GM12878 (cell line): Measurements from ENCODE around the gene WDR64.

Source experiments
- BACH1 ChIP-seq: fragments of 450-650 bp; IDR thresholded peaks from 2 replicates; pipeline ENCODE4 v1.6.1; 2017; ENCODE audit warnings: mild to moderate bottlenecking, borderline replicate concordance
- CTCF ChIP-seq, 3 experiments: IDR thresholded peaks in 2 of 3; conservative IDR thresholded peaks in 1 of 3; 2 replicates each; pipeline ENCODE4 v1.5.1; 2011; ENCODE audit warnings: low read depth in 3 of 3, low read length in 3 of 3, mild to moderate bottlenecking in 3 of 3, control low read depth in 2 of 3, moderate library complexity in 2 of 3, inconsistent platforms in 1 of 3, mixed read lengths in 1 of 3; ENCODE audit not compliant: control insufficient read depth in 2 of 3, insufficient read depth in 1 of 3; ENCODE audit errors: extremely low read depth in 1 of 3
- EZH2 ChIP-seq: IDR thresholded peaks from 2 replicates; pipeline ENCODE4 v1.6.1; 2012; ENCODE audit warnings: low read depth, mild to moderate bottlenecking, control low read depth, inconsistent platforms, low read length, borderline replicate concordance; ENCODE audit not compliant: control insufficient read depth
- FOXM1 ChIP-seq: IDR thresholded peaks from 2 replicates; pipeline ENCODE4 v1.6.1; 2012; ENCODE audit warnings: low read depth, mild to moderate bottlenecking, inconsistent platforms, low read length, moderate library complexity
- MXI1 ChIP-seq: fragments of 150-350 bp; IDR thresholded peaks from 2 replicates; pipeline ENCODE4 v1.6.1; 2011; ENCODE audit warnings: low read depth, mild to moderate bottlenecking, inconsistent platforms, low read length, improper control_type of control experiment
- POLR2A ChIP-seq: IDR thresholded peaks from 2 replicates; pipeline ENCODE4 v1.6.1; 2011; ENCODE audit warnings: low read depth, mild to moderate bottlenecking, low read length
- SPI1 ChIP-seq: IDR thresholded peaks from 2 replicates; pipeline ENCODE4 v1.6.1; 2011; ENCODE audit warnings: low read depth, mild to moderate bottlenecking, low read length, moderate library complexity, borderline replicate concordance; ENCODE audit not compliant: insufficient read depth
- ZBTB4 ChIP-seq: fragments of 450-650 bp; formaldehyde crosslinking; IDR thresholded peaks from 2 replicates; pipeline ENCODE4 v1.4.0; 2022; ENCODE audit warnings: mild to moderate bottlenecking, moderate library complexity

- TF ChIP-seq EZH2 (no peak), ZBTB4 (CRISPR knock-in tag) (no peak), POLR2A (no peak), CTCF (IDR thresholded peaks at IDR 0.05 in 2 of 3, conservative IDR thresholded peaks at IDR 0.05 in 1 of 3; ENCODE audit: control insufficient read depth in 2 of 3, extremely low read depth in 1 of 3, insufficient read depth in 1 of 3, low read depth in 3 of 3, low read length in 3 of 3) (no peak), MXI1 (no peak), FOXM1 (no peak), BACH1 (no peak), SPI1 (no peak)
These were observed 14.3 kb downstream of the WDR64 start for GRCh38 chr1:241666419-241666818.
